NOMO-1 (cell line): Measurements from ENCODE around the gene TREH.
"Not testable (repeated sequence)": the region's sequence is repeated elsewhere in the genome, so short reads cannot be mapped to it uniquely, and the experiment has no call there.

Experiments used
- DNase-seq, 2 experiments: peaks; one replicate each; lab custom pipeline; 2025; ENCODE audit not compliant: unreplicated experiment in 2 of 2; lab: John Stamatoyannopoulos, UW

The TREH gene

DNA sequence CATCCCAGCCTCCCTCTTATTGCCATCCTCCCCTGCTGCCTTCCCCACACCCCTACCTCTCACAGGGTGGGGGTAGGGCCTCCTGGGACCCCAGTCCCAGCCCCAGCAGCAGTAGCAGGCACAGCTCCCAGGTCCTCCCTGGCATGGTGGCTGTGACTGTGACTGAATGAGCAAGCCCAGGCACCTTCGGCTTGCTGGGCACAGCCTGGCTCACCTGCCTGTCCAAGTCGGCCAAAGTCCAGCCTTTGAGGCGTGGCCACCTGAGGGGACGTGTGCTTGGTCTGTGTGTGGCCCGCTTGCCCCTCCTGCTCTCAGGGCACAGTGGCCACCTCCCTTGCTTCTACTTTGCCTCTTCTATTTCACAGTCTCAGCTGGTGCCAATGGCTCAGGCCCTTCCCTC is at the start of gene TREH:
TREH (minus strand) TSS at position 168 of the 400 bp plus-strand sequence; CDS start at position 145, 23 bp downstream.
- DNase-seq, result no peak

DNA sequence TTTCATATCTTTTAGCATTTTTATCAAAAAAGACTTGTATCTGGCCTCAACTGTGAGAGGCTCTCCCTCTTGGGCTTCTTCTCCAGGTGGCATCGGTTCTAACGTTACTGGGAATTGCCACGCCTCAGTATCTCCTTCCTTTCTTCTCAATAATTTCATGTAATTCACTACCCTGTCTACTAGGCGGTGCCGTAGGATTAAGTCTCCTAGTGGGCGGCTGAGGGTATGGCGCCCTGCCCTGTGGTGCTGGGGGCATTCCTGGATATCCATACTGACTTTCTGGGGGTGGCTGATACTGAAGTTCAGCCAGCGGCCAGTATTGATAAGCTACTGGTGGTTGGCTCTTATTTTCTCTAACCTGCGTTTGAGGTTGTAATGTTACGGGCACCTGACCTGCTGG is 48.7 kb upstream of the TREH start:
- not testable (repeated sequence) for DNase-seq

DNA sequence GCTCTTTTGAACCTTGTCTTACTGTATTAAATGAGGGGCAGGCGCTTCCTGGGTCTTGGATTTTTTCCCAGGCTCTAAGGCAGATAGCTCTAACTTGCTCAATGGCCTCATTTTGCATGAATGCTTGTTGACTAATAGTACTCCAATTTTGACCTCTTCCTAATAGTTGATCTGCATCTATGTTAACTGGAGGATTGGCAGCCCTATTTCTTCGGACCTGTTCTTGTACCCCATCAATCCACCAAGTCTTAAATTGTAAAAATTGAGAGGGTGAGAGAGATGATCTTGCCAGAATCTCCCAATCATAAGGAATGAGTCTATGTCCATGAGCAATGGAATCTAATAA is 48.2 kb upstream of the TREH start:
- not testable (repeated sequence) for DNase-seq

GRCh38 chr11:118727001-118727720 is 47.7 kb upstream of the TREH start:
- DNase-seq, result not testable (repeated sequence)

GRCh38 chr11:118721478-118722015 is 42.1 kb upstream of the TREH start:
- not testable (repeated sequence) for DNase-seq

DNA sequence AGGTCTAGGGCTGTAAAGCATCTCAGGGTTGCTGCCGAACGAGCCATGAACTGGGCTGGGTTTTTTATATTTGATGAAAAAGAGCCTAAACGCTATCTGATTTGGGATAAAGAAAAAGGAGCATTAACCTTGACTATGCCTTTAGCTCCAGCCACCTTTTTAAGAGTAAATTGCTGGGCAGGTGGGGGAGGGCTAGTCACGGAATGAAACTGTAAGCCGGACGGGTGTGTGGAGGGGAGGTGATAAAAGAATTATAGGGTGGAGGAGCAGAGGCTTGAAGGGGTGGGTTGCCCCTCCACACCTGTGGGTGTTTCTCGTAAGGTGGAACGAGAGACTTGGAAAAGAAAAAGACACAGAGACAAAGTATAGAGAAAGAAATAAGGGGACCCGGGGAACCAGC is 41.3 kb upstream of the TREH start:
- not testable (repeated sequence) for DNase-seq

DNA sequence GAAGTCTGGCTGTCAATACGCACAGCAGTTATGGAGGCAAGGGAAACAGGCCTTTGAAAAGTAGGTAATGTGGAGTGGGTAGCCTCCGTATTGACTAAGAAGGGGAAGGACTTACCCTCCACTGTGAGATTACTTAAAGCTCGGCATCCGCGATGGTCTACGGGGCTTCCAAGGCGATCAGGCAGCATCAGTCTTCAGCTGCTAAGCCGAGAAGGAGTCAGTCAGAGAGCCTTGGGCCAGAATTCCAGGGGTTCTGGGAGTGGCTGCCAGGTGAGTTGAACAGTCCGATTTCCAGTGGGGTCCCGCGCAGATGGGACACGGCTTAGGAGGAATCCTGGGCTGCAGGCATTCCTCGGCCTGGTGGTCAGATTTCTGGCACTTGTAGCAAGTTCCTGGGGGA is 40.6 kb upstream of the TREH start:
- not testable (repeated sequence) for DNase-seq

DNA sequence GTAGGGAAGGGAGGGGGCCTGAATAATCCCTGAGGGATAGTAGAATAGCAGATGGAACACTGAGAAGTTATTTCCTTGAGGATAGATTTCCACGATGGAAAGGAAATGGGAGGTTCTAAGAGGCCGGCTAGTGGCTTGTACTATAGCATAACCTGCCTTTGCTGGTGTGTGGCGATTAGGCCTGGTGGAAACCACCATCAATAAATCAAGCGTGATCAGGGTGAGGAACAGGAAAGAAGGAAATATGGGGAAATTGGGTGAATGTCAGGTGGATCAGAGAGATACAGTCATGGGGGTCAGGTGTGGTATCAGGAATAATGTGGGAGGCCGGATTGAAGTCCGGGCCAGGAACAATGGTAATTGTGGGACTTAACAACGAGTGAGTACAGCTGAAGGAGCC is 39.1 kb upstream of the TREH start:
- not testable (repeated sequence) for DNase-seq

DNA sequence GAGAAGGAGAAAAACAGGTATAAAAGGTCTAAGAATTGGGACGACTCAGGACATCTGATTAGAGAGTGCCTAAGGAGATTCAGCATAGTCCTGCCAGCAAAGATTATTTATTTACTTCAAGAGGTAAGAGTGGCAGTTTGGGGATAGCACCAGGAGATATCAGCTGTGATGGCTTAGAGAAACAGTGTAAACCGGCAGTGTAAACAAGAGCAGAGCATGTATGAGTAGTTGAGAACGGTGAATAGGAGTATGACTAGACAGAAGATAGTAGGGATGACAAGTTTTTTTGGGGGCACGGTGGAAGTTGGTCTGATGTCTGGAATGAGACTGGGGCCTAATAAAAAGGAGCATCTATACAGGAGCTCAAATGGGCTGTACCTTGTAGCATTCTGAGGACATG is 38.3 kb upstream of the TREH start:
- not testable (repeated sequence) for DNase-seq

DNA sequence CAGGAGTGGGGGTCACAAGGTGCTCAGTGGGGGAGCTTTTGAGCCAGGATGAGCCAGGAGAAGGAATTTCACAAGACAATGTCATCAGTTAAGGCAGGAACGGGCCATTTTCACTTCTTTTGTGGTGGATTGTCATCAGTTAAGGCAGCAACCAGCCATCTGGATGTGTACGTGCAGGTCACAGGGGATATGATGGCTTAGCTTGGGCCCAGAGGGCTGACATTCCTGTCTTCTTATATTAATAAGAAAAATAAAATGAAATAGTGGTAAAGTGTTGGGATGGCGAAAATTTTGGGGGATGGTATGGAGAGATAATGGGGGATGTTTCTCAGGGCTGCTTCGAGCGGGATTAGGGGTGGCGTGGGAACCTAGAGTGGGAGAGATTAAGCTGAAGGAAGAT is 37.8 kb upstream of the TREH start:
- DNase-seq, result not testable (repeated sequence)

DNA sequence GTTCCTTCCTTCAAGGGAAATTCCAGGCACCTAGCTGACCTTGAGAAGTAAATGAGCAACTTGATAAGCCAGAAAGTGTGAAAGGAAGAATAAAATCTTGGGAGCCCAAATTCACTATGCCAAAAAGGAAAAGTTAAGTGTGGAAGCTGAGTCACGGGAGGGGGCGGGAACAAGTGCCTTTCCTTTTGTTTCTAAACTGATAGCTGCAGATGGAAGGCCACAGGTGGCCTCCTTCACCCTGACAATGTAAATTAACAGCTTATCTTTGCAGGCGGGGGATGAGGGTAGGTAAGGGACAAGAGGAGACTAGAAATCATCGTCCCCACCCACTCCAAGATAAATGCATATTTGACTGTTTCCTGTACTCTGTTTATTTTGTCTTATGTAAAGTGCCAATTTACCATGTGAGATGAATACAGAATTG is 36.4 kb upstream of the TREH start:
- no peak for DNase-seq

DNA sequence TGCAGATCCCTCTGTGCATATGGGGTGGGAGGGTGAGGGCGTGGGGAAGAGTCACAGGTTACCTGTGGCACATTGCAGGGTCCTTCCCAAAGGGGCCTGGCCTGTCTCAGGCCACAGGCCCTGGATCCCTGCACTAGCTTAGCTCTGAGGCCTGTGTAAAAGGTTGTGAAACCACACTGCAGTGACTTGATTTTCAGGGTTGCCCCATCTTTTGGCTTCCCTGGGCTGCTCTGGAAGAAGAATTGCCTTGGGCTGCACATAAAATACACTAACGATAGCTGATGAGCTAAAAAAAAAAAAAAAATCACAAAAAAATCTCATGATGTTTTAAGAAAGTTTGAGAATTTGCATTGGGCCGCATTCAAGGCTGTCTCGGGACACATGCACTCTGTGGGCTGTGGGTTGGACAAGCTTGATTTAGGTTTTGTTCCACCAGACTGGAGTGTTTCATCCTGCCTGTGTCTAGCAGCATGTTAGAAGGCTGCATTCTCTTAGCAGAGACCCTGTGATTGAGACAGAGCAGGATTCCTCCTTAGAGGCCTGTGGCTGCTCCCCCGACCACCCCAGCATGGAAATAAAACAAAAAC is 35.9 kb upstream of the TREH start:
- no peak for DNase-seq

DNA sequence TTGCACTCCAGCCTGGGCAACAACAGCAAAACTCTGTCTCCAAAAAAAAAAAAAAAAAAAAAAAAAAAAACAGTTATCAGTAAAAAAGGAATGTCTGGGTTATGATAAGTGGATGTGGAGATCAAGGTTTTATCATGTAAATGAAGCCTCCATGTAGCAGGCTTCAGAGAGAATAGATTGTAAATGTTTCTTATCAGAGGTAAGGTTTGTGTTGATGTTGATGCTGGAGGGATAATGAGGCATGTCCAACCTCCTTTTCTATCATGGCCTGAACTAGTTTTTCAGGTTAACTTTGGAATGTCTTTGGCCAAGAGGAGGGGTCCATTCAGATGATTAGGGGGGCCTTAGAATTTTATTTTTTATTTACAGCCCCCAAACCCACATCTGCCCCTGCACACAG is 35.4 kb upstream of the TREH start:
- no peak for DNase-seq

GRCh38 chr11:118714416-118714815 is 35.0 kb upstream of the TREH start:
- DNase-seq, result not testable (repeated sequence)

DNA sequence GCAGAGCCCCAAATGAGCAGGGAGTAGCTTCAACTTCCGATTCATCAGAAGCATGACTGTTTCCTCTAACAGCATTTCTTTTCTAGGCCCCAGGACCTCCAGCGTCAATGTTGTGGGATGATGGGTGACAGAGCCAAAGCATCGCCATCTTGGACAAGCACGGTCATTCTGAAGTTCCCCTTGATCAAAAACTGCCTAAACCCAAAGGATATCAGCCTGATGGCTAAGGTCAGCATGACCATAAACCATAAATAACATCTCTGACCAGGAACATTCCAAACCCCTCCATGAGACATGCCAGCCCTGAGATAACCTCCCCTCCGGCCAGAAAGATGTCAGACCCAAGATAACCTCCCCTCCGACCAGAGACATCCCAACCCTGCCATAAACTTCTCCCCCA is 28.8 kb upstream of the TREH start:
- DNase-seq, result no peak

- DNase-seq, result no peak
Measured at GRCh38 chr11:118706546-118706825, 27.0 kb upstream of the TREH start.

DNA sequence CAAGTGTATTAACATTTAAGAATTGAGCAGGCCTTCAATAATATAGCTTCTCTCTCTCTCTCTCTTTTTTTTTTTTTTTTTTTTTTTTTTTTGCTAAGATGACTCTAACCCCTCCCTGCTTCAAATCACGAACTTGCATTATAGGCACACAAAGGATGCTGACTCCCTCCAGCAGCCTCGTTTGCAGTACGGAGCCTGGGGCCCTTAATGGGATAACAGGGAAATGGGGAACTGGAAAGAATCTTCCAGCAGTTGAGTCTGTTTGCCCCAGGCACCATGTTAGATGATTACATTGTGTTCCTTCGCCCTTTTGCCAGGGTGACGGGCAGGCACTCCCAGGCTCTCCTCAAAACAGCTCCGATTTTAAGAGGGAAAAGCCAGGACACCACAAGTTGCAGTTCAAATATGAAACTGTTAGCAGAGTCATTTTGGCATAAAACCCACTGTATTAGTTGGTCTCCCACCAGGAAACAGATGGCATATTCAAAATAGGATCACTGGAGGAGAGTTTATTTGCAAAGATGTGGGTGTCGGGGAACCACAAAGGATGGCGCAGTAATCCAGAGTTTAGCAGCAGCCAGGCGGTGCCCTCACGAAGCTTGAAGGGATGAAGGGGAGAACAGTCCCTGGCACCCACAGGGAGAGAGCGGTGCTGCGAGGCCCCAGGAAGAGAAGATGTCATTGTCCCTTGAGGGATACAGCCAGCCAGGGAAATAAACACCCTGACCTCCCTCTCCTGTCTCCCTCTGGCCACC is 26.5 kb upstream of the TREH start:
- DNase-seq, result no peak

- peak; percentile 7 to 43 for DNase-seq
Measured at GRCh38 chr11:118705111-118705741, 25.8 kb upstream of the TREH start.

DNA sequence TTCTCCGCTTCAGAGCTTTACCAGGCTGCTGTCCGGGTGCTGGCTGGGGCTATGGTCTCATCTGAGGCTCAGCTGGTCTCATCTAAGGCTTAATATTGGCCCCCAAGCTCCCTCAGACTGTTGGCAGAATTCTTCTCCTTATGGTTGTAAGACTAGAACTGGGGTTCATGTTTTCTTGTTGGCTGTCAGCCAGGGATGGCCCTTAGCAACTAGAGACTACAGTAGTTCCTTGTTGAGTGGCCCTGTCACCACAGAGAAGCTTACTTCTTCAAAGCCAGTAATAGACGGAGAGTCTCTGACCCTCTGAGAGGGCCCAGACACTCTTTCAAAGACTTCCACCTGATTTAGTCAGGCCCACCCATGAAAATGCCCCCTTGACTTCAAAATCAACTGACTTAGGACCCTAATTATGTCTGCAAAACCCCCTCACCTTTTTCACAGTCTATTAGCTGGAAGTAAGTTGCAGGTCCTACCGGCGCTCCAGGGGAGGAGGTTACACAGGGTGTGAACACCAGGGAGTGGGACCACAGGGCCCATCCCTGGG is 24.2 kb upstream of the TREH start:
- DNase-seq, result peak; percentile 28 to 43

- DNase-seq, result no peak
Measured at GRCh38 chr11:118699506-118700220, 20.2 kb upstream of the TREH start.
